ENCODE data around the gene CST5.
"Not testable (repeated sequence)": the region's sequence is repeated elsewhere in the genome, so short reads cannot be mapped to it uniquely, and the experiment has no call there.

The CST5 gene

GRCh38 chr20:23918896-23919295 is 39.3 kb upstream of the CST5 start:
- Histone ChIP-seq H3K36me3 (ENCODE audit: control insufficient read depth, insufficient read depth, low read length) (no peaks in the 10 kb centered on the region), H3K9ac (ENCODE audit: low read length) (no peak overlapping the region), H3K27ac (ENCODE audit: low read depth, low read length) (no peak overlapping the region), H3K9me3 (ENCODE audit: control insufficient read depth, insufficient read depth, low read depth, low read length) (no peaks in the 10 kb centered on the region), H3K4me1 (ENCODE audit: control insufficient read depth, insufficient read depth, low read length) (peaks cover 7% of the 10 kb centered on the region; the same call in 1 of the 2 replicates), H3K27me3 (ENCODE audit: control insufficient read depth, insufficient read depth, low read length) (no peaks in the 10 kb centered on the region), H3K4me3 (ENCODE audit: low read depth, low read length) (no peak overlapping the region)

- H3K4me1 ChIP-seq (ENCODE audit: control insufficient read depth, insufficient read depth, low read length) = peaks cover 7% of the 10 kb centered on the region; the same call in 1 of the 2 replicates
- no peak overlapping the region for H3K9ac ChIP-seq (ENCODE audit: low read length)
- no peak overlapping the region for H3K4me3 ChIP-seq (ENCODE audit: low read depth, low read length)
- no peaks in the 10 kb centered on the region for H3K27me3 ChIP-seq (ENCODE audit: control insufficient read depth, insufficient read depth, low read length)
- H3K27ac ChIP-seq (ENCODE audit: low read depth, low read length) = no peak overlapping the region
- no peaks in the 10 kb centered on the region for H3K36me3 ChIP-seq (ENCODE audit: control insufficient read depth, insufficient read depth, low read length)
- H3K9me3 ChIP-seq (ENCODE audit: control insufficient read depth, insufficient read depth, low read depth, low read length) = no peaks in the 10 kb centered on the region
Measured at GRCh38 chr20:23918101-23918862, 38.7 kb upstream of the CST5 start.

- Histone ChIP-seq H3K27me3 (ENCODE audit: control insufficient read depth, insufficient read depth, low read length) (no peaks in the 10 kb centered on the region), H3K36me3 (ENCODE audit: control insufficient read depth, insufficient read depth, low read length) (no peaks in the 10 kb centered on the region)
Measured at GRCh38 chr20:23917024-23917725, 37.6 kb upstream of the CST5 start.

GRCh38 chr20:23915844-23916243 is 36.3 kb upstream of the CST5 start:
- Histone ChIP-seq H3K9me3 (ENCODE audit: control insufficient read depth, insufficient read depth, low read depth, low read length) (no peaks in the 10 kb centered on the region), H3K4me3 (ENCODE audit: low read depth, low read length) (no peak overlapping the region), H3K4me1 (ENCODE audit: control insufficient read depth, insufficient read depth, low read length) (peaks cover 7% of the 10 kb centered on the region; the same call in 1 of the 2 replicates), H3K27ac (ENCODE audit: low read depth, low read length) (no peak overlapping the region), H3K9ac (ENCODE audit: low read length) (no peak overlapping the region), H3K36me3 (ENCODE audit: control insufficient read depth, insufficient read depth, low read length) (no peaks in the 10 kb centered on the region), H3K27me3 (ENCODE audit: control insufficient read depth, insufficient read depth, low read length) (no peaks in the 10 kb centered on the region)

More at GRCh38 chr20:23917024-23917725, 37.6 kb upstream of the CST5 start:
- Histone ChIP-seq H3K9me3 (ENCODE audit: control insufficient read depth, insufficient read depth, low read depth, low read length) (no peaks in the 10 kb centered on the region), H3K4me3 (ENCODE audit: low read depth, low read length) (no peak overlapping the region), H3K9ac (ENCODE audit: low read length) (no peak overlapping the region), H3K4me1 (ENCODE audit: control insufficient read depth, insufficient read depth, low read length) (peaks cover 7% of the 10 kb centered on the region; the same call in 1 of the 2 replicates), H3K27ac (ENCODE audit: low read depth, low read length) (no peak overlapping the region)

- not testable (repeated sequence) for H3K27me3 ChIP-seq (ENCODE audit: control insufficient read depth, insufficient read depth, low read length); H3K9ac ChIP-seq (ENCODE audit: low read length)
Measured at GRCh38 chr20:23914469-23914868, 34.9 kb upstream of the CST5 start.

GRCh38 chr20:23910210-23910609 is 30.7 kb upstream of the CST5 start:
- Histone ChIP-seq H3K9ac (ENCODE audit: low read length) (no peak overlapping the region), H3K4me3 (ENCODE audit: low read depth, low read length) (no peak overlapping the region), H3K27ac (ENCODE audit: low read depth, low read length) (no peak overlapping the region), H3K9me3 (ENCODE audit: control insufficient read depth, insufficient read depth, low read depth, low read length) (peaks cover 3% of the 10 kb centered on the region; the same call in 1 of the 2 replicates), H3K36me3 (ENCODE audit: control insufficient read depth, insufficient read depth, low read length) (no peaks in the 10 kb centered on the region), H3K4me1 (ENCODE audit: control insufficient read depth, insufficient read depth, low read length) (no peaks in the 10 kb centered on the region), H3K27me3 (ENCODE audit: control insufficient read depth, insufficient read depth, low read length) (no peaks in the 10 kb centered on the region)

More at GRCh38 chr20:23914469-23914868, 34.9 kb upstream of the CST5 start:
- H3K27ac ChIP-seq (ENCODE audit: low read depth, low read length); H3K4me1 ChIP-seq (ENCODE audit: control insufficient read depth, insufficient read depth, low read length); H3K36me3 ChIP-seq (ENCODE audit: control insufficient read depth, insufficient read depth, low read length); H3K9me3 ChIP-seq (ENCODE audit: control insufficient read depth, insufficient read depth, low read depth, low read length); H3K4me3 ChIP-seq (ENCODE audit: low read depth, low read length): not testable (repeated sequence)

GRCh38 chr20:23909390-23909789 is 29.8 kb upstream of the CST5 start:
- Histone ChIP-seq H3K4me1 (ENCODE audit: control insufficient read depth, insufficient read depth, low read length) (no peaks in the 10 kb centered on the region), H3K9ac (ENCODE audit: low read length) (no peak overlapping the region), H3K36me3 (ENCODE audit: control insufficient read depth, insufficient read depth, low read length) (no peaks in the 10 kb centered on the region), H3K27me3 (ENCODE audit: control insufficient read depth, insufficient read depth, low read length) (no peaks in the 10 kb centered on the region), H3K27ac (ENCODE audit: low read depth, low read length) (no peak overlapping the region), H3K4me3 (ENCODE audit: low read depth, low read length) (no peak overlapping the region), H3K9me3 (ENCODE audit: control insufficient read depth, insufficient read depth, low read depth, low read length) (peaks cover 6% of the 10 kb centered on the region; the same call in 1 of the 2 replicates)

- Histone ChIP-seq H3K4me1 (ENCODE audit: control insufficient read depth, insufficient read depth, low read length) (0 out of 2 replicates have a peak, but pooled peaks cover 1% of the 10 kb centered on the region), H3K36me3 (ENCODE audit: control insufficient read depth, insufficient read depth, low read length) (no peaks in the 10 kb centered on the region), H3K9me3 (ENCODE audit: control insufficient read depth, insufficient read depth, low read depth, low read length) (peaks cover 14% of the 10 kb centered on the region; the same call in 1 of the 2 replicates), H3K9ac (ENCODE audit: low read length) (no peak overlapping the region), H3K27me3 (ENCODE audit: control insufficient read depth, insufficient read depth, low read length) (no peaks in the 10 kb centered on the region), H3K27ac (ENCODE audit: low read depth, low read length) (no peak overlapping the region), H3K4me3 (ENCODE audit: low read depth, low read length) (no peak overlapping the region)
Measured at GRCh38 chr20:23907579-23907978, 28.0 kb upstream of the CST5 start.

- peak overlapping the region; percentile 58 for H3K4me3 ChIP-seq (ENCODE audit: low read depth, low read length)
Measured at GRCh38 chr20:23902396-23902795, 22.8 kb upstream of the CST5 start.

GRCh38 chr20:23890867-23891266 is 11.3 kb upstream of the CST5 start:
- not testable (repeated sequence) for H3K4me1 ChIP-seq (ENCODE audit: control insufficient read depth, insufficient read depth, low read length); H3K9ac ChIP-seq (ENCODE audit: low read length); H3K9me3 ChIP-seq (ENCODE audit: control insufficient read depth, insufficient read depth, low read depth, low read length); H3K27me3 ChIP-seq (ENCODE audit: control insufficient read depth, insufficient read depth, low read length); H3K27ac ChIP-seq (ENCODE audit: low read depth, low read length); H3K36me3 ChIP-seq (ENCODE audit: control insufficient read depth, insufficient read depth, low read length); H3K4me3 ChIP-seq (ENCODE audit: low read depth, low read length)

More at GRCh38 chr20:23902396-23902795, 22.8 kb upstream of the CST5 start:
- peak overlapping the region; percentile 68 for H3K9ac ChIP-seq (ENCODE audit: low read length)
- not testable (repeated sequence) for H3K36me3 ChIP-seq (ENCODE audit: control insufficient read depth, insufficient read depth, low read length); H3K4me1 ChIP-seq (ENCODE audit: control insufficient read depth, insufficient read depth, low read length); H3K27ac ChIP-seq (ENCODE audit: low read depth, low read length); H3K27me3 ChIP-seq (ENCODE audit: control insufficient read depth, insufficient read depth, low read length)
- H3K9me3 ChIP-seq (ENCODE audit: control insufficient read depth, insufficient read depth, low read depth, low read length) = peaks cover 11% of the 10 kb centered on the region; the same call in 1 of the 2 replicates

- Histone ChIP-seq H3K27ac (ENCODE audit: low read depth, low read length) (no peak overlapping the region), H3K4me3 (ENCODE audit: low read depth, low read length) (no peak overlapping the region), H3K27me3 (ENCODE audit: control insufficient read depth, insufficient read depth, low read length) (no peaks in the 10 kb centered on the region), H3K4me1 (ENCODE audit: control insufficient read depth, insufficient read depth, low read length) (no peaks in the 10 kb centered on the region), H3K9me3 (ENCODE audit: control insufficient read depth, insufficient read depth, low read depth, low read length) (no peaks in the 10 kb centered on the region; the same call in 1 of the 2 replicates), H3K9ac (ENCODE audit: low read length) (no peak overlapping the region), H3K36me3 (ENCODE audit: control insufficient read depth, insufficient read depth, low read length) (no peaks in the 10 kb centered on the region)
Measured at GRCh38 chr20:23889775-23890187, 10.2 kb upstream of the CST5 start.
